Activated CD4-positive, alpha-beta T cell treated with anti-CD3 and anti-CD28 coated beads for 1 hour (primary cell): ENCODE data around the gene OSTM1.

ENCODE experiments used
- DNase-seq: peaks from one replicate; pipeline ENCODE4 v3.0.0-alpha.2; 2020

OSTM1 gene, protein sequence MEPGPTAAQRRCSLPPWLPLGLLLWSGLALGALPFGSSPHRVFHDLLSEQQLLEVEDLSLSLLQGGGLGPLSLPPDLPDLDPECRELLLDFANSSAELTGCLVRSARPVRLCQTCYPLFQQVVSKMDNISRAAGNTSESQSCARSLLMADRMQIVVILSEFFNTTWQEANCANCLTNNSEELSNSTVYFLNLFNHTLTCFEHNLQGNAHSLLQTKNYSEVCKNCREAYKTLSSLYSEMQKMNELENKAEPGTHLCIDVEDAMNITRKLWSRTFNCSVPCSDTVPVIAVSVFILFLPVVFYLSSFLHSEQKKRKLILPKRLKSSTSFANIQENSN

DNA sequence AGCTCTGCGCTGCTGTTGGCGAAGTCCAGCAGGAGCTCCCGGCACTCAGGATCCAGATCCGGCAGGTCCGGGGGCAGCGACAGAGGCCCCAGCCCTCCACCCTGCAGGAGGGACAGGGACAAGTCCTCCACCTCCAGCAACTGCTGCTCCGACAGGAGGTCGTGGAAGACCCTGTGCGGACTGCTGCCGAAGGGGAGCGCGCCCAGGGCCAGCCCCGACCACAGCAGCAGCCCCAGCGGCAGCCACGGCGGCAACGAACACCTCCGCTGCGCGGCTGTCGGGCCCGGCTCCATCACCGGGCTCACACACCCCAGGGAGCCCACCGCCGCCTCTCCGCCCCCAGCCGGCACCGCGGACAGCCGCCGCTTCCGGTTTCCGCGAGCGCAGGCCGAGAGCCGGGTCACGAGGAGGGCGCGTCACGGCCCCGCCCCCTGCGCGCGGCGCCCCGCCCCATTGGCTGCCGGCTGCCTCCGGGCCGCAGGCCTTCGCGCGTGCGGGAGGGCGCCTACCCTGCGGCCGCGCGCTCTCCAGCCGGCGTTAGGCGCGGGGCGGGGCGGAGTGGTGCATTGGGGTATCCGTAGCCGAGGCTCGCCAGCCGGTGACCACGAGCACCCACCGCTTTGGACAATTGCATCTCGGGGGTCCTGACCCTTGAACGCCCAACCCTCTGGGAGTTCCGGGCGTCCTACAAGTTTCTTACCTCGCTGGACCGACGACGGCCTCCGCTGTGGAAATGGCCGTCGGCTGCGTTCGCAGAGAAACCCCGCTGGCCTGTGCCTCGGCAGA, at the start of gene OSTM1:
OSTM1 (minus strand) TSS at position 383 of the 786 bp plus-strand sequence; CDS start at position 293, 90 bp downstream.
- peak; percentile 90 for DNase-seq

DNA sequence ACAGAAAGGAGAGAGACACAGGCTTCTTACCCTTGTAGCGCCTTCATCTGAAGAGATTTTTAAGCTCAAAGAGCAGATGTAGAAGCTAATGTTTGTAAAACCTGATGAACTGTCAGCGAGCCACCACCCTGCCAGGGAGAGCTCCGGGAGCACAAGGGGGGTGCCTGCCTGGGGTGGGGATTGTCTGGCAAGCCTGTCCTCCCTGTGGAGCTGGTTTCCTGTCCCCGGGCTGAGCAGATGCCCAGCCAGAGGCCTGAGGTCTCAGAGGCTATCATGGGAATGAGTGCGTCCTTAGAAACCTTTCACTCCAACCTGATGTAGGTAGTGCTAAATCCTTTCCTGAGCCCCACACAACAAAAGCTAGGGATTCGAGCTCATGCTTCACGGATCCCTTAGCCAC, 49.4 kb upstream of the OSTM1 start:
- DNase-seq = no peak

DNA sequence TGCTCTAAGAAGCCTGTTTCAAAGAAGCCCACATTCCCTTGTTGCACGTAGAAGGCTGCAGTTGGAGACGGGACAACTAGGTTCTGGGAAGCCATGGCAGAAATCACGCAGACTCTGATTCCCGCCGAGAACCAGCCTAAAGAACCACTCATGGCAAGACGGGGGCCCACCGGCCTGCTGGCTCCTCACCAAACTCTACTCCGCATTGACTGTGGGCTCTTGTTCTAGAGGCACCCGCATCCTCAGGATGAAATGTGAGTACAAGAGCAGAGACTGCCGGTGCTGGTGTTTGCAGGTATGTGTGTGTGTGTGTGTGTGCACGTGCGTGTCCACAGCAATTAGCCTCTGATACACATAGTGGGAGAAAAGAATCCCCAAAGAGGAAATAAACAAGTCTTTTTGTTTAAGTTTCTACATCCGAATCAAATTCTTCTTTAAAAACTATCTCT, 49.0 kb upstream of the OSTM1 start:
- DNase-seq = no peak

DNA sequence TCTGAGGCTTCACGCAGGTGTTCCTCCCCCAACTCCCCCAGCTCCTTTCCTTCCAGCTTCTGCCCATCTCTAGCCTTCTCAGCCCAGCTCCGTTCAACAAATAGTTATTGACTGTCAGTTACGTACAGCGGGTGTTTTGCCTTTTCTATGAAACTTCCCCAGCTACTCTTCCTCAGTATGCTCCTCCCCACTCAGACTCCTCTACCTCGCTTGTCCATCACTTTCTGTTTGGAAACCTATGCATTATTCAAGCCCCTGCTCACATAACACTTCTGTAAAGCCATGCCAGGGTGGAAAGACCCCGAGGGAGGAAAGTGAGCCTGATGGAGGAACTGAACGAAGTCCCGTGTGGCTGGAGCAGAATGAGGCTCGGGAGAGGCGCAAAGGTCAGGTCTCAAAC, 47.1 kb upstream of the OSTM1 start:
- no peak for DNase-seq

DNA sequence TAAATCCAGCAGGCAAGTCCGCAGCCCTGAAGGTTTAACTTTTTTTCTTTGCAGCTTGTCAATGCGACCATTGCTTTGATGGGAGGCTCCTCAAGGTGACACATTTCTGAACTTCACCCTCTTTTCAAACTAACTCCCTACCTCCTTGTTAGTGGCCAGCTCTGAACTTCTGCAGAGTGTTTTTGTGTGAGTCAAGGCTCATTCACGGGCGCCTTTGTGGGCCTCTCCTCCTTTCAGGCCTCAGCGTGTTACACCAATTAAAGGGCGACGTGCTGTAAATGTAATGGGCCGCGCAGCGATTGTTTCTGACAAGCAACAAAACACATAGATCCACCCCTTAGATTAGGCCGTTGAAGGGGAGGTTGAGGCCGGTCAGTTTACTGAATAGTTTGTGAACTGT, 45.8 kb upstream of the OSTM1 start:
- no peak for DNase-seq

DNA sequence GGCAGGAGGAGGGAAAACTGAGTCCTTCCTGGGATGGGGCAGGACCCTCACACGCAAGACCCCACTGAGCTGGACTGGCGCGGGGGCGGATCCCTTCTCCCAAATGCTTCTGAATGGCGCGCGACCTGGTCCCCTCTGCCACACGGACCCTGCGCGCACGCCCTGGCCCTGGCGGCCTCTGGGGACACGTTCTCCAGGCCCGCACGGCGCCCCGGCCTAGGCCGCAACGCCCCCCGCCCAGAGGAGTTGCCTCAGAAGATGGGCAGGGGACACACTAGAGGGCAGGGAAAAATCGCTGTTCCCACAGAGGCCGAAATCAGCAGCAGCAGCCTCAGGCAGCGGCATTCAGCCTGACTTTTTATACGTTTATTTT, 45.2 kb upstream of the OSTM1 start:
- DNase-seq = no peak

DNA sequence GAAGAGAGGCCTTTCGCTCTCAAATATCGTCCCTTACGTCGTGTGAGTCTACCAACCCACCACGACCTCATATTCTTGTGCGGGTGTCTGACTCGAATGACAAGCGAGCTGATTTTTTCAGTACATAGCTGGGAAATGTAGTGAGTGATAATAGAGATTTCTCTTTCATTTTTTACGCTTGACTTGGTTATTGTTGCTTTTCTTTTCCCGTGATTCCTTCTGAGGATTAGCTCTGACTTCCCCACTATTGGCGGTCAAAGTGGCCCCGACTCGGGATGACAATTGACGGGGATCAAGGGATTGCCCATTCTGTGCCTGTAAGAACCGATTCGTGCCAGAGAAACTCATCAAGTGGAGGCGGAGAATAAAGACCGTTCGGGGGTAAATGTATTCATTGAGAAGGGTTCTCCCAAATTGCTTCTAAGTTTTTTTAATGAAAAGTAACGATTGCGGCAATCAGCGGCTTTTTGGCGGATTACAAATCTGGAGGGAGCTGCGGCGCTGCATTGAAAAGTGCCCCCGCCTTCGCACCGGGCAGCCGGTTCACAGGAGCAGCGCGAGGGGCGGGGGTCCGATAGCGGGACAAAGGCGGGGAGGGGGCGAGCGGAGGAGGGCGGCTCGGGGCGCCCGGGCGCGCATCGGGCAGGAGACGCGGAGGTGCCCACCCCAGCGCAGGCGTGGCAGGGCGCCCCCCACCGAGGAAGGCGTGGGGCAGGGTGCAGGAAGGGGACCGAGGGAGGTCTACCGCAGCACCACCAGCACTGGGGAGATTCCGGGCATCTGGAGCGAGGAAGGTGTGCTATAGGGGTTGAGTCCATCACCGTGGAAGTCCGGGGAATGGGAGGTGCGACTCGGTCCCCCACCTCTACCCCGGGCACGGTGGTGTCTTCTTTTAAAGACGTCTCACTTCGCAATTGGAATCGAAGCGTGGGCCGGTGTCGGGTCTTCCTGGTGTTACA, 44.5 kb upstream of the OSTM1 start:
- DNase-seq = no peak

DNA sequence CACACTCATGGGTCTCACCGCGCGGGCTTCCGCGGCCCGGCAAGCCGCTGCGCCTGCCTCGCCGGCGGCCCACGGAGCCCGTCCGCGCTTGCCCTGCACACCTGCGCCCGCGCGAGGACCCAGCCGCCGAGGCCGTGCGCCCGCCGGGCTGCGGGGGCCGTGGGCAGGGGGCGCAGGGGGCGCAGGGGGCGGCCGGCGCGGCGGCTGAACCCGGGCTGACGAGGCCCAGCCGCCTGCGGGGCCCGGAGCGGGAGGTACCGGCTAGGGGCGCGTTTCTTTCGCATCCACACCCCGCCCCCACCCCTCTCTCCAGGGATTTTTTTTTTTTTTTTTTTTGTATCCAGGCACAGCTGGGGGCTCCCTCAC, 43.8 kb upstream of the OSTM1 start:
- DNase-seq = no peak

DNA sequence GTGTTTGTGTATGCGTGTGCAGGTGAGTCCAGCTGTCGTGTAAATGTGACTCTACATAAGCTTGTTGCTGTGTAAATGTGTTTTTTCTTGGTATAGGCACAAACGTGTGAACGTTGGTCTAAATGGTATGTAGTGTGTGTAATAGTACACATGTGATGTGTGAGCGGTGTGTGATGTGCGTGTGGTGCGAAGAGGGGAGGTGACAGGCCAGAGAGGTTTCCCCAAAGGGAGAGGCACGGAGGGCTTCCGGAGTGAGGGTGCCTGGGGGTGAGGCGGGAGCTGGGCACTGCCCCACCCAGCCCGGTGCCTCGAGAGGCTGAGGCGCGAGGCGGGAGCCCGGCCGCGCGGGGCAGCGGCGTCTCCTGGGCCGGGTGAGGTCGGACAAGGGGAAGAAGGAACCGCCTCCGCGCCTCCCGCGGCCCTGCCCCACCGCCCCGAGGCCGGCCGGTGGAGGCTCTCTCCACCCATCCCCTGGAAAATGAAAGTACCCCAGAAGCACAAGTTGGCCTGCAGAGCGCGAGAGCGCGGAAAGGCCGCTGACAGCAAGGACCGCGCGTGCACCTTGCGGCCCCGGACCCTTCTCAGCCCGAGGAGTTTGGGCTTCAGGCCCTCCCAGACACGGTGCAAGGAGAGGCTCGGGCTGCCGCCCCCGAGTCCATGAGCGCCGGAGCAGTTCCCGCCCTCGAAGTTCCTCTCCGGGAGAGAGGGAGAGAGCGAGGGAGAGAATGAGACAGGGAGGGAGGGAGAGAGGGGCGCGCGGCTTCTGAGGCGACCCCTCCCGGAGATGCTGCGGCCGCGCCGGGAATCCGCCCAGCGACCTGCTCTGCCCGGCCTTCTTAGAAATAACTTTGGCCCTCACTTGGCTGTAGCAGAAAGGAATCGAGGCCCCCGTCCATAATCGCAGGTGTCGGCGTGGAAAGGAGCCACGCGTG, 43.2 kb upstream of the OSTM1 start:
- no peak for DNase-seq

DNA sequence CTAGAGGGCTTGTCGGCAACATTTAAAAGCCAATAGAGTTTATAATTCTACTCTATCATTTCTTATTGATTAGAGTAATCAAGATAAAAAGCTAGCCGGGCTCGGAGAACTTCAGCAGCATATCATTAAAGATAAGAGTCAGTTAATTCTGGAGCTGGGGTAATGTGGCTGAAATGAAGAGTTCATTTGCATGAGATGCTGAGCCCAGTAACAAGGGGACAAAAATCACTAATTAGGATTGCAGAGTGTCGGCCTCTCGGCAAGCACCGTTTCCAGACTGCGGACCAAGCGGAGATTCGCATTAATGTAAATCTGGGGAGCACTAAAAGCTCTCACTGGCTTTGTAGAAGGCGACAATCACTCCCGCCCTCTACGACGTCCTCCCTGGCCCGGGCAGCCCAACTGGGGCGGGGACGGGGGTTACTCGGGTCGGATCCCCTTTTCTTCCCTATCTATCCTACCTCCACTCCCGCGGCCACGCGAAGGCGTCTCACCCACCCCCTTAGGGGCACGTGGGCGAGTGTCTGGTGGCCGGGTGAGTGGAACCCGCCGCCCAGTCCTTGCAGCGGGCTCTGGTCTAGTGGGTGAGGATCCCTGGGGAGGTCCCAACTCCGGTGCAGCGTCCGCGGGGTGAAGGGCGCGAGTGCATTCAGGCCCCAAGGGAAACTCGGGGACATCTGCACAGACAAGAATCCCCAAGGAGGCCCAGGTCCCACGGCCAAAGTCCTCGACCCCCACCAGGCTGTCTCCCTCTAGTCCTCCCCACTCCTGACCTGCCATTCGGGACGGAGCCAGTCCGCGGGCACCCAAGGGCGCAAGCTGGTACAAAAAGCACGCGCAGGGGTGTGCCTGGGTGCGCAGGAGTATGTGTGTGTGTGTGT, 42.2 kb upstream of the OSTM1 start:
- no peak for DNase-seq

DNA sequence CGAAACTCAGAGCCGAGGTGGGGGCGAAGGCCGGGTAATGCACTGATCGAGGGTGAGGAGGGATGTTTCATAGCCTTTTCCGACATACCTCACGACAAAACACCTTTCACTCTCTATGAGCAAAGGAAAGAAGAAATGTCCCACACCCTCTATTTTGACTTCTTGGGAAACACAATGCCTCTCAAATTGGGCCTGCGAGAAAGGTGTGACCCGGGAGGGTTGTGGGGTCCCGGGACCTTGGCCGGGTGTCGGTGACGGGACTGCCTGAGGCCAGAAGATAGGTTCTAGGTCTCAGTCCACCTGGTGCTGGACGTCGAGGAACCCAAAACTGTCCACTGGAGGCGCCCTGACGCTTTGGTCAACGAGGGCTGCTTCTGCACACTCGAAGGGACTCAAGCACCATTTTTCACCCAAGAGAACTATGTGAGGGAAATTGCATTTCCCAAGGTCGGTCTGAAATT, 41.1 kb upstream of the OSTM1 start:
- no peak for DNase-seq

DNA sequence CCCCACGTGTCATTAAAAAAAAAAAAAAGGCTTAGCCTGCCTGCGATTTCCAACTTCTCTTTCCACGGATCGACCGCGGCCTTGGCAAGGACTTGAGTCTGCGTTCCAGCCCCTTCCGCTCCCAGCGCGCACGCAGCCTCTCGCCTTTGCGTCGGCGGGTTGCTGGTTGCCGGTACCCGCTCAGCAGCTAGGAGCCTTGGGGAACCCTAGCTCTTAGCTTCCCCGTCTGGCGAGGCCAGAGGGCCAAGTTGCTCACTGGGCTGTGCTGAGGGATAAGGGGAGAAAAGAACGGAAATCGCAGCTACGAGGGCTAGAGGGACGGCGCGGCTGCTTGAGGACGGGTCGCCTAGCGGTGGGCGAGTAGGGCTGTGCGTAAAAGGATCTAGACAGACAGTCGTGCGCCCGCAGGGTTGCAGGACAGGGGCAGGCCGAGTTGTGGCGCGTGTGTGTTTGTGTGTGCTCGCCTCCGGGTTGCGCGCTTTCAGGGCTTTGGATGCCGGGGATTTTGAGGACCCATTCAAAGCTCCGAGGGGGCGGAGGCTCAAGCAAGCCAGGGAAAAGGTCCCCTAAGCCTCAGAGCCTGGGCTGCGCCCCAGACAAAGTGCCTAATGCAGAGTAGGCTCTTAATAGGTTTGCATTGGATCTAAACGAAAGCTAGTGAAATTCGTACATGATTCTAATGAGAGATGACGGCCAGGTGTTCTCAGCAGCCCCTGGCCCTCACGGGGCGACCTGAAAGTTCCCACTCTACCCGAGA, 40.5 kb upstream of the OSTM1 start:
- DNase-seq = no peak

DNA sequence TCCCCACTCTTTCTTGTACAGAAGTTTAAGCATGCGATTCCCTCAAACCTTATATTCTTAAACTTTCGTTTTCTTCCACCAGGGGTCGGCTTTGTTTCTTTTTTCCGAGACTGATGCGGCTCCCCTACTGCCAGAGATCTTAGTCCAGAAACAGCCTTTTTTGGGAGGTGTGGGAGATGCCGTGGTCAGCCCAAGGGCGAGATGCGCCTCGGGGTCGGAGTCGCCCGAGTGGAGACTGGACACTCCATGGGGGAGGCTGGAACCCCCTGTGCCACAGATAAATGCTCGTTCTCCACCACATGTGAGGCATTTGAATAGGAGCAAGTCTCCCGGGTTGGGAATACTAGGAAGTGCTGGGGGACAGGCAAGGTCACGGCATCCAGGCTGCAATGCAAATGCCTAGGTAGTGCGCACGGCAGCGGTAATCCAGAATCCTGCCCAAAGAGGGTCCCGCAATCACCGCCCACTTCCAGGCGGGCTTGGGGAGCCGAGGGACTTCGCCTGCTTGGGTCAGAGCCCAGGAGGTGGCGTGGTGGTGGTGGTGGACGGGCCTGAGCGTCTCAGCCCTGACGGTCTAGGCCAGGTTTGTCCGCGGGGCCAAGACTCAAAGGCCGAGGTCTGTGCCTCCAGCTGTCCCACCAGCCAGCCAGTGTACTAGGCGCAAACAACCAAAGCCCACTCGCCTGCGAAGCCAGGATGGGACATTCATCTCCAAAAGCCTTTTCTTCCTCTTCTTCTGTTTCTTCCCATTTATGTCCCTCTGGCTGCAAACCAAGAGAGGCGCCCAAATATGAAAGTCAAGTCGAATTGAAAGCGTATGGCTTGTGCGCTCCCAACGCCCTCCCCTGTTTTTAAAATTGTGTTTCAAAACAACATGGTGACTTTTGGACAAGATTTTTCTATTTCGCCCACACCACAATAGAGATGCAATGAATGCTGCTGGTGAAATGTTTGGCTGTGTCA, 39.3 kb upstream of the OSTM1 start:
- DNase-seq = no peak

DNA sequence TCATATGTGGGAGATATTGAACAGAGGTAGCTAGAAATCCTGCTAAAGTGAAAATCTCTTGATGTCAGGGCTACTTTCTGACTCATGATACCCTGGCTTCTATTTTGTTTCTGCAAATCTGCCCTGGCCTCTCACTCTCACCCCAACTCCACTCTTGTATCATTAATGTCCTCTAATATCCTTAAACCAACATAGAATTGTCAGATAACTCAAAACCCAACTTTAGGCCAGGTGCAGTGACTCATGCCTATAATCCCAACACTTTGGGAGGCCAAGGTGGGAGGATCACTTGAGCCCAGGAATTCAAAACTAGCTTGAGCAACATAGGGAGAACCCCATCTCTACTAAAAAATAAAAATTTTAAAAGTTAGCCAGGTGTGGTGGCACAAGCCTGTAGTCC, 33.8 kb upstream of the OSTM1 start:
- no peak for DNase-seq

DNA sequence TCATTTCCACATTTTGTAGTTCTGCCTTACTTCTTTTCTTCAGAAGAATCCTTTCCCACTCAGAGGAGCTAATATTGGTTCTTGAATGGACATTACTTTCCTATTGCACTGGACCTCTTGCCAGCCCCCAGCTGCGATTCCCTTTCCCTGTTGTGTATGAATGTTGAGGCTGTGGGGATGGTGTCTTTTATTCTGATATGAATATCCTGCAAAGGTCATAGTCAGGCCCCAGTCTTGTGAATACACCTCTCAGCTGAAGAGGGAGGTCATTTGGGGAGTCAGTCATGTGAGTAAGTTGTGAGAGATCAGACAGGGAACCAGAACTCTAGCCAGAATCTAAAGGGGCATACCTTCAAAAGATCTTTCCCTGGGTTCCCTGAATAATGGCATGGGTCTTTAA, 32.6 kb upstream of the OSTM1 start:
- DNase-seq = no peak

DNA sequence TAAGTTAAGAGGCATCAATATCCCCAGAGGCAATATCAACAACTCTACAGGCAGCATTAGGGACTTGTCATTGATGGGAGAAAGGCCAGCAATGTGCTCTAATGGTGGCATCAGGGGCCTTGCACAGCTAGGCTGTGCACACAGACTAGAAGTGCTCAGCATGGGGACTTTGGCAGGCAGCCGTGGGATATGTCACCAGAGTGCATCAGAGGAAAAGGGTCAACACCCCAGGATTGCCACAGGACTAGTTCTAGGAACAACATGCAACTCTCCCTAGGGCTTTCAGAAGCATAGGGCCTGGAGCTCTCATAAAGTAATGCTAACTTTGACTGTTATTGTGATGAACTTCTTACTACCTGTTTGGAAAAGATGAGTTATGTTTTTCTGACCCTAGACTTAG, 32.2 kb upstream of the OSTM1 start:
- no peak for DNase-seq

DNA sequence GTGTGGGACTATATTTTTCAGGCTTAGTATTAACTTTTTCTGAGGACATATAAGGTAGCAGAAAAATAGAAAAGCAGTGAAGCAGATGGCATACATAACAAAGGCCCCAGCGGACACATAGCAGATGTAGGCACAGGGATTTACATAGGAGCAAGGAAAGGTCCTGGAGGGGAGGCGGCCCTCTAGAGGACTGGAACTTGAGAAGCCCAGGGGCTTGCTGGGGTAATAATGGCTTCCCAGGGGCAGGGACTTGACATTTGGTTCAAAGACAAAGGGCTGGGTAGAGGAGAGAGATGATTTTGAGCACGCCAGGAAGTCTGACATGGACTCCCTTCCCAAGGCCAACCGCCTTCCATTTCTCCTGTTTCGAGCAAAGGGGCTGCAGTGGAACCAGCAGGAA, 31.7 kb upstream of the OSTM1 start:
- DNase-seq = no peak

DNA sequence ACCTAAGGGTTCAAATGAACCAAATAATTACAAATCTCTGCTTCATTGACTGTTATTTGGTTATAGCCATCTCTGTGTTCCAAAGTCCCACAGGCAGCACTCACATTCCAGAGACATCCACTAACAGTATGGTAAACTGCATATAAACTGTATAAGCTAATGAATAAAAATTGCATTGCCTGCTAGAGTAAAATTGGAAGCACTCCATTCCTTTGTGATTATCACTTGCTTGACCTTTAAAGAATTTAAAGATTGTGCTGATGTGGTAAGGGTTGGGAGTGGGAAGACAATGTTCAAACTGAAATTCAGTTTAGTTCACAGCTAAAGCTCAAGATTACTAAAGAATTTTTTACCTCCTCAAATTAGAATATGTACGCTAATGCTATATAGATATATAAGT, 31.0 kb upstream of the OSTM1 start:
- no peak for DNase-seq

DNA sequence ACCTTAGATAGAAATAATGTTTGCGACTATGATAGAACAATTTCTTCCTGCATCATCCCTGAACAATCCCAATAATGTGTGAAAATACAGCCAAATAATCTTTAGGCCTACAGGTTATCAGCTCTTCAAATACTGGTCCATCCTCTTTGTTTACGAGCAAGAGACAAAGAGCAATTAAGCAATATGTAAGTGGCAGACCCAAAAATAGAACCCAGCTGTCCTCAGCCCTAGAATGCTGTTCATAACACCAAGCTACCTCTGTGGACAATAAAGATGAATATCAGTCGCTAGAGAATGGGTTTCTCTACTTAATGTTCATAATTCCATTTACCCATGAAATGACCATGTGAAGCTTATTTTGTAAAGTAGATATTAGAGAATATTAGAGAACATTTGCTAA, 28.4 kb upstream of the OSTM1 start:
- no peak for DNase-seq
